Measurements from ENCODE around the gene ZMAT2.

DNA sequence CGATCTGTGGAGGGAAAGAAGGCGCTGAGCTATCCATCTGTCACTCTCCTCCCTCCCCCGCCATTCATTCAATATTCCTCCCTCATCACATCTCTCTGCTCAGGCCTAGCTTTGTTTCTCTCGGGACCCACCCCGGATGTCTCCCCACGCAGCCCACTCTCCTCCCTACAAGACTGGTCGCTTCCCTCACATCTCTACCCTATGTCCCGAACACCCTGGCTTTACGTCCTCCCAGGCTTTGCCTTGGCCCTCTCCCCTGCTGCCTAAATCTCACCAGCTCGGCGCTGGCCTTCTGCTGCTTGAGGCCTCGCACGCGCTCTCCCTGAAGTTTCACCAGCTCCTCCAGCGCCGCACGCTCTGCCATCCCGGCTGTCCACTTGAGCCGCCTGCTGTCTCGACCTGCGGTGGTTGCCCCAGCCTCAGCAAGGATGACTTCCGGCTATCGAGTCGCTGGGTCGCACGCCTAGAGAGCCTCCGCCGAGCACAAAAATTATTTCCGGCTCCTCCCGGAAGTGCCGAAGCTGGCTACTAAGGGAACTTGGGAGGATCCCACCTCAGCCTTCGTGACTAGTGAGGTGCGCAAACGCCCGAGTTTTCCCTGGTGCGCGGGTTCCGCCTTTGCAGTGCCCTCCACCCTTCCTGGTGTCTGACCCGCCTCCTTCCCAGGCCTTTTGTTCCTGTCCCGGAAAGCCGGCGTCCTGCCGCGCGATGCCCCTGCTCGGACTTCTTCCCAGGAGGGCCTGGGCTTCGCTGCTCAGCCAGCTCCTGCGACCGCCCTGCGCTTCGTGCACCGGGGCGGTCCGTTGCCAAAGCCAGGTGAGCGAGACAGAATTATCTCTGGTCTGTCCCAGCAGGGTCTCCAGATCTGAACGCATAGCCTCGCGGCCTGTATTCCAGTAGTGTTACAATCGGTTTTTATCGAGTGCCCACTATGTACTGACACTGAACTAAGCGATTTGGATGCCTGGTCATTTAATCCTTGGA, 9.0 kb upstream of the ZMAT2 start, which contains the start of the genes HARS1 and HARS2:
- peak; percentile 92 for TF ChIP-seq POLR2AphosphoS5 (IDR thresholded peaks at IDR 0.05; ENCODE audit: low read depth, low read length)
- TF ChIP-seq POLR2A (IDR thresholded peaks at IDR 0.05; ENCODE audit: low read depth, low read length): peak; percentile 88
